Purkinje cell (primary cell): ENCODE data around the gene GH2. TPM values are rescaled to one million over a fixed set of nuclear protein-coding genes. Genes with fewer than 3 reads are reported as not detected.

Experiments used
- polyA plus RNA-seq: library from polyadenylated mRNA; unstranded; fragments of >200 nt; fragmentation: Nextera tagmentation; gene quantifications from 2 replicates; pipeline ENCODE4 v1.2.1, GENCODE V29; 2014

The GH2 gene
- polyA plus RNA-seq: not detected in 2 replicates

GRCh38 chr17:63881935-63882601 lies at the start of gene GH2:
TSS of gene GH2 (minus strand) at chr17:63881944. CDS start at chr17:63881801, 143 bp downstream.

GRCh38 chr17:63918789-63919305 lies 37.1 kb upstream of the GH2 start, which contains the start of gene GH1:
TSS of gene GH1 (minus strand) at chr17:63918839. CDS start at chr17:63918776, 63 bp downstream.

GRCh38 chr17:63911041-63911635 lies 29.4 kb upstream of the GH2 start, which contains the start of gene CSHL1:
TSS of gene CSHL1 (minus strand) at chr17:63911258. CDS start at chr17:63911196, 62 bp downstream.

GRCh38 chr17:63896524-63897354 lies 15.0 kb upstream of the GH2 start, which contains the start of gene CSH1:
TSS of gene CSH1 (minus strand) at chr17:63896574. CDS start at chr17:63896511, 63 bp downstream.

GRCh38 chr17:63873577-63873976 lies 8.2 kb downstream of the GH2 start, which contains the start of gene CSH2:
TSS of gene CSH2 (minus strand) at chr17:63873677. CDS start at chr17:63873614, 63 bp downstream.

GRCh38 chr17:63842540-63843386 lies 39.0 kb downstream of the GH2 start, which contains the start of gene SMARCD2:
TSS of gene SMARCD2 (minus strand) at chr17:63842685. CDS start at chr17:63842674, 11 bp downstream.

Other genes starting within 250 kb of the GH2 start
- gene LIMD2, start 181.8 kb downstream of the GH2 start, polyA plus RNA-seq: 0.11 and 1.1 TPM in 2 replicates
- gene STRADA, start 140.1 kb downstream of the GH2 start, polyA plus RNA-seq: 13.1 and 17.3 TPM in 2 replicates
- gene CCDC47, start 108.3 kb downstream of the GH2 start, polyA plus RNA-seq: 70.6 and 83.0 TPM in 2 replicates
- 26.0 and 30.9 TPM in 2 replicates for gene DDX42, start 107.8 kb downstream of the GH2 start, polyA plus RNA-seq
- gene PSMC5, start 54.5 kb downstream of the GH2 start, polyA plus RNA-seq: 189 and 271 TPM in 2 replicates
- gene FTSJ3, start 54.3 kb downstream of the GH2 start, polyA plus RNA-seq: 9.9 and 16.4 TPM in 2 replicates
- gene SMARCD2, start 39.3 kb downstream of the GH2 start, polyA plus RNA-seq: 0.27 and 1.8 TPM in 2 replicates
- not detected in 2 replicates for gene CSH2, start 8.3 kb downstream of the GH2 start, polyA plus RNA-seq
- gene CSH1, start 14.6 kb upstream of the GH2 start, polyA plus RNA-seq: not detected in 2 replicates
- gene CSHL1, start 29.3 kb upstream of the GH2 start, polyA plus RNA-seq: not detected in 2 replicates
- not detected in 2 replicates for gene GH1, start 36.9 kb upstream of the GH2 start, polyA plus RNA-seq
- not detected in 2 replicates for gene CD79B, start 50.4 kb upstream of the GH2 start, polyA plus RNA-seq
- gene SCN4A, start 91.0 kb upstream of the GH2 start, polyA plus RNA-seq: 0.10 TPM in 1 of 2 replicates, not detected in the other
- not detected in 2 replicates for gene PRR29, start 116.4 kb upstream of the GH2 start, polyA plus RNA-seq
- 5.1 and 6.0 TPM in 2 replicates for gene ICAM2, start 138.7 kb upstream of the GH2 start, polyA plus RNA-seq
- gene ERN1, start 248.2 kb upstream of the GH2 start, polyA plus RNA-seq: 0.94 and 2.0 TPM in 2 replicates